ENCODE measurements around the gene LINGO3.

GRCh38 chr19:2356036-2356646, 48.2 kb upstream of the LINGO3 start:
- TF ChIP-seq POLR2A (IDR thresholded peaks at IDR 0.05; ENCODE audit: low read depth, low read length), result no peak
- no peak for TF ChIP-seq CTCF (conservative IDR thresholded peaks at IDR 0.05; ENCODE audit: low read depth, low read length)
- TF ChIP-seq BHLHE40 (IDR thresholded peaks at IDR 0.05; ENCODE audit: low read depth, low read length), result no peak
- TF ChIP-seq CEBPB (IDR thresholded peaks at IDR 0.05; ENCODE audit: low read depth, low read length), result no peak
- no peak for TF ChIP-seq RFX5 (IDR thresholded peaks at IDR 0.05; ENCODE audit: low read depth, low read length)
- TF ChIP-seq RAD21 (IDR thresholded peaks at IDR 0.05; ENCODE audit: low read length), result no peak
- no peak for TF ChIP-seq MAFK (IDR thresholded peaks at IDR 0.05; ENCODE audit: low read depth, low read length)
- no peak for TF ChIP-seq CHD1 (IDR thresholded peaks at IDR 0.05; ENCODE audit: low read depth, low read length)
- TF ChIP-seq RCOR1 (IDR thresholded peaks at IDR 0.05; ENCODE audit: insufficient replicate concordance, low read length), result no peak
- TF ChIP-seq SMC3 (IDR thresholded peaks at IDR 0.05; ENCODE audit: low read depth, low read length), result no peak
